ENCODE measurements around the gene IGF1R.

Gene IGF1R

DNA sequence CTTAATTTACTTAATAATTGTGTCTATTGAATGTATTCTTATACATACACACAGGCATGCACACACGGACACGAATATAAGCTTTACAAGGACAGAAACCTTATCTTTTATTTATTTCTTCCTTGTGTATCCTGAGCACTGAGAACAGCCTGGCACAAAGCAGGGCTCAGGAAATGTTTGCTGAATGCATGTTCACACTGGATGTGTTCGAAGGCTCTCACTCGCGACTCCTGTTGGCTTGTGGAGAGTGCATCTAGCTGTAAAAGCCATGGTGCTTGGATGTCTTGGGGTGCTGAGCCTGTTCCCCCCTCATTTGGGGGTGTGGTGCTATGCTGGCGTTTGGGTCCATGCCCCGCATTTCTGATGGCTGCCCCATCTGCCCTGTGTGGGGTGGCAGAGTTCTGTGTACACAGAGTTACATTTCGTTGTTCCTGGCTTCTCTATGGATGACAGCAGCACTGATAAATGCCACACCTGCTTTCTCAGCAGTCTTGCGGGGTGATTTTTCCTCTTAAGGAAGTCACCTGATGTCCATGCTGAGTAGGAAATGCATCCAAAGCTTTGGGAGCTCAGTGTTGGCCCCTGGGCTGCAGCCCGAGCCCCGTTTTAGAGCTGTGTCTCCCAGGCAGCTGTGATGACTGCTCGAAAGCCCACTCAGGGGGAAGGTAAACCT is 148.5 kb downstream of the IGF1R start:
- no peak for DNase-seq (ENCODE audit: low read depth in 2 of 2)

DNA sequence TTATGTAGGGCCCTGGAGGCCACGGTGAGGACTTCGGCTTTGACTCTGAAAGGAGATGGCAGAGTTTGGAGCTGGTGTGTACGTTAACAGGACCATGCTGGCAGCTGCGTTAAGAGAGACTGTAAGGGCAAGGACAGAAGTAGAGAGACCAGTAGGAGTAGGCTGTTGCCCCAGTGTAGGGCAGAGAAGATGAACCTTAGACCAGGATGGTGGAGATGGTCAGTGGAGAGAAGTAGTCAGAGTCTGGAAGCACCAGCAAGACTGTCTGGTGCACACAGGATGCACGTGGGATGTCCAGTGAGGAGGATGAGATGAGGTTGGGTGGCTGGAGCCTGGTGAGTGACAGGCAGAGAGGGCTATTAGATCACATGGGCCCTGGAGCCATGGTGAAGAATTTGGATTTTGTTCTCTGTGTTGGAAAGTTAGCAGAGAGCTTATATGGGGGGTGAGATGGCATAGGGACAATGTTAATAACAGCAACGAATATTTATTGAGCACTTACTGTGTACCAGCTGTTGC is 150.1 kb downstream of the IGF1R start:
- DNase-seq (ENCODE audit: low read depth in 2 of 2) = no peak

DNA sequence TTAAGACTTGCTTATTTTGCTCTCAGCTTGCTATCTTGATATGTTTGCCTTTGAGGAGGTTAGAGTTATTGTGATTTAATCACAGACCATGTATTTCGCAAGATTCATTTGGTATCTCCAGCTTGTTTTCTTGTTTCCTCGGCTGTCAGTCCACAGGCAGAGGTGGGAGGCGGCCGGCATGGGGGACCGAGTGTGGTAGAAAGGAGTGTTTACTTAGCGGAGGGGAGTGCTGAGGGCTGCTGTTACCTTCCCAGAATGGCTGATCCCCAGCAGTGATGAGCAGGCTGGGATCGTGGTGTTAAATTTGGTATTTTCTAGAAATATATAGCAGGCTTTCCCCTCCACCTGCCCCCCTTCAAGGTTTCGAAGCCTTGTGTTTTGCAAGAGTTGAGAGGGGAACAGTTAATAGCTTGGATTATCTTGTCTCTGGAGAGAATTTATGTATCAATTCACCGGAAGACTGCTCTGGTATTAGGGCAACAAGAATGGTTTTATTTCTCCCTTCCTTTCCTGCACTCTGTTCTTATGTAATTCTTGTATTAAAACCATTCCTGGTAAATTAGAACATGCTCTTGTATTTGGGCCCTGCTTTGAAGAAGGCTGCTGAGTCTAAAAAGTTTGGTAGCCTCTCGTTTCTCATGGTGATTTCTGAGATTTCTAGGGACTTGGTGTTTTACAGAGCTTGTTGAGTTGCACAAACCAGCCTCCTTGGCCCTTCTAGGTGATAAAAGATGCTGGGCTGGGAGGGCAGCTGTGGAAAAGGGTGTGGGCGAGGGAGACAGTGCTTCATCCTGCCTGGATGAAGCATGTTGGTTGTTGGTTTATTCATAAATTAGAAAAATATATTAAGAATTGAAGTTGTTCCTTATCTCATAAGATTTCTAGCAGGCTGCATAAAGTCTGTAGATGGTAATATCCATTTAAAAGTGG is 151.4 kb downstream of the IGF1R start:
- no peak for DNase-seq (ENCODE audit: low read depth in 2 of 2)

DNA sequence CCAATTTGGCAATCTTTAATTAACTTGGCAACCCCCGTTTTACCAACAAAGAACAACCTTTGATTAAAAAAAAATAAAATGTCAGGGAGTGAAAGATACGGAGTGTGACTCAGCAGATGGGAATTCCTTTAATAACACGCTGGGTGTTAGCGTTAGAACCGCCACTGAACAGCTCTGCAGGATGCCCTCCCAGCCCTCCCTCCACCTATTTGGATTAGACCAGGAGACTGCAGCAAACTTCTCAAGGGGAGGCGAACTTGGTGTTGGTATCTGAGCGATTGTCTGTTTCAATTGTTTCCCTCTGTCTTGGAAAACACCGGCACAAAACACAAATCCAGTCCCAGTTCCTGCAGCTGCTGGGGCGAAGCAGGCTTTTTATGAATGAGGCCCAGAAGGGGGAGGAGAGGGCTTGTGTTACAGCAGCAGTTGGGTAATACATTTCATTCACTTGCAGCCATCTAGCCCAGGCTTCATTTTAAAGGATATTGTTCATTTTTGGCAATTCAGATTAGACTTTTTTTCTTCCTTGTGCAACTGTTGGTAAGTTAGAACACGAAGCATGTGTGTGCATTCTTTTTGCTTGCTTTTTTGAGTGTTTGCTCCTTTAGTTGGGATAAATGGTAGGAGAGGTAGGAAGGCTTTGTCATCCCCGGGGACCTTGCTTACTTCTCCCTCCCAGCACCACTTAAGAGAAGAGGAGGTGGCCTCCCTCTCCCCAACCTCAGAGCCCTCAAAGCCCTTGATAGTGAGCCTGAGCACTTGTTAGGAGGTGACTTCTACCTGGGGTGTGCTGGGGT is 152.3 kb downstream of the IGF1R start:
- DNase-seq (ENCODE audit: low read depth in 2 of 2) = no peak

DNA sequence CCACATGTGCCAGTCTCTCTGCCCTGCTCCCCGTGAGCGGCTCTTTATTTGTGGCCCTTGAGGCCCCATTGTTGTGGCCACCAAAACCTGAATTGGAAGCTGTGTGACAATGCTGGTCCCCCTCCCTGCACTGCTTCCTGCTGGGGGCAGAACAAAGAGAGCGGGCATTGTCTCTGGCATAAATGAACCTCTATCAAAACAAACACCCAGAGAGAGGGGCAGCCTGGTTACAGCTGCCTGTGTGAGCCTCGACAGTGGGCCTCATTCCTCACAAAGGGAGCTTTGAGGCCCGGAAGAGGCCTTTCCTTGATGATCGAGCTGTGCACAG is 152.9 kb downstream of the IGF1R start:
- DNase-seq (ENCODE audit: low read depth in 2 of 2) = no peak

DNA sequence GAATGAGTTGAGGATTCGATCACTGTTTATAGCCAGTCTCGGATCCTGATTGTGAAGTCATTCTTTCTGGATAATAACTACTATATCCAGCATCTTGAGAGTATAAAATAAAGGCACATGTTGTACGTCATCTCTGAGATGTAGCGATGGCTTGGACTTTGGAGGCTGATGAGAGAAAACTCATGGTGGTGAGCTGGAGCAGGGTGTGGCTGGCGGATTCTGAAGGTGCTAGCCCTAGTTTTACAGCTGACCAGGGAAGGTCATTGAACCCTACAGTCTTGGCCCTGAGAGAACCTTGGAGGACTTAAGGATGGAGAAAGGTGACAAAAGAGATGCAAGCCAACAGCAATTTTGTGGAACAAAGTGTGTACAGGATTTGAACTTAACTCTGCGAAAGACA is 153.8 kb downstream of the IGF1R start:
- DNase-seq (ENCODE audit: low read depth in 2 of 2) = no peak

DNA sequence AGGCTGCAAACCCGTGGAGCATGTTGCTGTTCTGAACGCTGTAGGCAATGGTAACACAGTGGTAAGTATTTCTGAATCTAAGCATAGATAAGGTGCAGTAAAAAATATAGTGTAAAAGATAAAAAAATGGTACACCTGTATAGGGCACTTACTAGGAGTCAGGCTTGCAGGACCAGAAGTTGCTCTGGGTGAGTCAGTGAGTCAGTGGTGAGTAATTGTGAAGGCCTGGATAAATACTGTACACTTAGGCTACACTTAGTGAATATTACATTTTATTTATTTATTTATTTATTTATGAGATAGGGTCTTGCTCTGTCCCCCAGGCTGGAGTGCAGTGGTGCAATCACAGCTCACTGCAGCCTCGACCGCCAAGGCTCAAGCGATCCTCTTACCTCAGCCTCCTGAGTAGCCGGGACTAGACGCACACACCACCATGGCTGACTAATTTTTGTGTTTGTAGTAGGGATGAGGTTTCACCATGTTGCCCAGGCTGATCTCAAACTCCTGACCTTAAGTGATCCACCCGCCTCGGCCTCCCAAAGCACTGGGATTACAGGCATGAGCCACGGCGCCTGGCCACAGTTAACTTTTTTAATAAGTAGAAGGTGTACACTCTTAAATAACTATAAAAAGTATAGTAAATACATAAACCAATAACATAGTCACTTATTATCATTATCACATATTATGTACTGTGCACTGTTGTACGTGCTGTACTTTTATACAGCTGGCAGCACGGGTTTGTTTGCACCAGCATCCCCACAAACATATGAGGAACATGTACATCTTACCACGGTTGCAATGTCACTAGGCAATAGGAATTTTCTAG is 155.1 kb downstream of the IGF1R start:
- no peak for DNase-seq (ENCODE audit: low read depth in 2 of 2)

DNA sequence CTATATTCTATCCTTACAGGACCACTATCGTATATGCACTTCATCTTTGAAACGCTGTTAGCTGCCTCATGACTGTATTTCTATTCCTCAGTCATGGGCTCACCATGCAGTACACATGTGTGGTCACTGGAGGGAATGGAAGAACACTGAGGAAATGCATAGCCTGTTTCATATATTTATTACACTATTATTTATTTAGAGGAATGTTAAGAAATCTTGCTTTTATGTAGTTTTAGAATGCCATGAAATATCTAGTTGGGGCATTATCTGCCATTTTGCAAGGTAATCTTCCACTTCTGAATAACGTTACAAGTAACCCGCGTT is 155.7 kb downstream of the IGF1R start:
- no peak for DNase-seq (ENCODE audit: low read depth in 2 of 2)

DNA sequence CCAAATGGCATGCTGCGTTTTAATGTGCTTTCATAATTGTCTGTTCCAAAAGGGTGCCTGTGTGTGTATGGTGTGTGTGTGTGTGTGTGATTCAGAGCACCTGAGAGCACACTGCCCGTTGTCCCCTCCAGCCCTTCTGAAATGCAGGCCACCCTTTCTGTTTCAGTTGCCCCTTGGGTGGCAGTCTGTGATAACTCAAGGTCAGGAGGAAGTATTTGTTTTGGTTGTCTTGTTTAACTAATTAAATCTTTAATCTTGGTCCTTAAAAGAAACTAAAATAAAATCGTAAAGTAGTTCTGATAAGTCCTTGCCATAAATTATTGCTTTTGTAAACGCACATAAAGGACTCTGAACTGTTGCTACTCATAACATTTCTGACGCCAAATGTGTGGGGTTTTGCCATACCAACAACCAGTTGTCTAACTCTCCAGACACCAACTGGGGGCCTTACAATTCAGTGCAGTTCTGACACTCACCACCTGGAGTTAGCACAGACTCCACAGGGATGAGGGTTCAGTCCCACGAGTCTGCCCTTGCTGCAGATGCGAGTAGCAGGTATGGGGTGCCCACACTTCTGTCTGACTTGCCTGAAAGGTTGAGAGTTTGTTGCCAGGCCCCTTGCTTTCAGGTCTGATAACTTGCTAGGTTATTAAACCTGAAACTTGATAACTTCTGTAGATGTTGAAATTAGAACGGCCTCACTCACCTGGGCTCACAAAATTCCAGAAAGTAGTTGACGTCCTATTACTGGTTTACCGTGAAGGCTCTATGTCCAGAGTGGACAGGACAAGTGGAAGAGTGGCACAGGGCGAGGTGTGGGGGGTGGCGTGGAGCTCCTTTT is 157.3 kb downstream of the IGF1R start:
- no peak for DNase-seq (ENCODE audit: low read depth in 2 of 2)

DNA sequence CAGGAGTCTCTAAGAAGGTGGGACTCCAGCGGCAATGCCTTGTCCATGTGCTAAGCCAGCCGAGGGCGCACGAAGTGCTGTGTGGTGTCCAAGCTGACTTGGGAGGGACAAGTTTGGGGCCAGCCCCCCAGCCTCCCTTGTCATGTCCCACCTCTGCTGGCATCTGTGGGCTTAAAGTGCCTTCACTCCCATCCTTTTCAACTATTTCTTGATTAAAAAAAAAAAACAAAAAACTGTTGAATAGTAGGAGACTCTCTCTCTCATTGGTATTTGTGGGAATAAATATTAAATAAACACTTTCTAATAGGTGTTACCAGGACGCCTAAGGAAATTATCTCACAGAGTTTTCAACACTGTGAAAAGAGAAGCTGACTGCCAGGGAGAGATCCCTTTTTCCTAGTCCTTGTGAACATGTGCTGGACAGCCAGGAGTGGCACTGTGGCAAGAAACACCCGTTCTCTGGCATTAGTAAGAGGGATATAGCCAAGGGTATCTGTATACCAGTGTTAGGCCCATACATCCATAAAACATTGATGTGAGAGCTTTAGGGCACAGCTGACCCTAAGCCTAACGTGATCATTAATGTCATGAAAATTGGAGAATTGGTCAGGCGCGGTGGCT is 158.0 kb downstream of the IGF1R start:
- DNase-seq (ENCODE audit: low read depth in 2 of 2) = no peak

DNA sequence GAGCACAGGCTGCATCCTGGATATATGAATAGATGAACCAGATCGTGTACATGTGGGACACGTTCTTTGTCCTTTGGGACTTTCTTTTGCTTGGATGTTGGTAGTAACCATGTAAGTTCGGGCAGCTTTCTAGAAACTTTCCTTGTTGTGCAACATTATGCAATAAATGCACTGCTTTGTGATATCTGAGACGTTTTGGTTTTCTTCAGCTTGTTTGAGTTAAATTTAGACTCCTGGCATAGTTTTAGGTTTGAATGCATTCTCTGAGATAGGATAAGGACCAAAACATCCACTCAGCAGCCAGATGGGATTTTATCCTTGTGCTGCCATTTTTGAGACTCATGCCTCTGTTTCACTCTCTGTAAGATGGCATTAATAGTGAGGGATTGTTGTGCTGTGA is 158.9 kb downstream of the IGF1R start:
- no peak for DNase-seq (ENCODE audit: low read depth in 2 of 2)

DNA sequence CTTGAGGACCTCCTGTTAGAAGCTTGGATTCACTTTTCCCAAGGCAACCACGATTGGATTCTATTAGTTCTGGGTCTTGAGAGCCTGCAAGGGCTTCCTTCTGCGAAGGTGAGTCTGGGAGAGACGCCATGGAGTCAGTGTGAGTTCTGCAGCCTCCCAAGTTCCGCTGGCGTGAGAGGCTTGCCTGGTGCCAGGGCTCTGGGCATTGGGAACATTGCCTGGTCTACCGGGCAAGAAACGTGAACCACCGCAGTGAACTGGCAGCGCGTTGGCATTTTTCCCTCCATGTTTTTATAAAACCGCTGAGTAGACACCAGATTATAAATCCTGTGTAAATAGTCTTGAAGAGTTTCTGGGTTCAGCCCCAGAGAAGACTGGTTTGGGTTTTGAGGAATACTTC is 160.9 kb downstream of the IGF1R start:
- DNase-seq (ENCODE audit: low read depth in 2 of 2) = no peak

DNA sequence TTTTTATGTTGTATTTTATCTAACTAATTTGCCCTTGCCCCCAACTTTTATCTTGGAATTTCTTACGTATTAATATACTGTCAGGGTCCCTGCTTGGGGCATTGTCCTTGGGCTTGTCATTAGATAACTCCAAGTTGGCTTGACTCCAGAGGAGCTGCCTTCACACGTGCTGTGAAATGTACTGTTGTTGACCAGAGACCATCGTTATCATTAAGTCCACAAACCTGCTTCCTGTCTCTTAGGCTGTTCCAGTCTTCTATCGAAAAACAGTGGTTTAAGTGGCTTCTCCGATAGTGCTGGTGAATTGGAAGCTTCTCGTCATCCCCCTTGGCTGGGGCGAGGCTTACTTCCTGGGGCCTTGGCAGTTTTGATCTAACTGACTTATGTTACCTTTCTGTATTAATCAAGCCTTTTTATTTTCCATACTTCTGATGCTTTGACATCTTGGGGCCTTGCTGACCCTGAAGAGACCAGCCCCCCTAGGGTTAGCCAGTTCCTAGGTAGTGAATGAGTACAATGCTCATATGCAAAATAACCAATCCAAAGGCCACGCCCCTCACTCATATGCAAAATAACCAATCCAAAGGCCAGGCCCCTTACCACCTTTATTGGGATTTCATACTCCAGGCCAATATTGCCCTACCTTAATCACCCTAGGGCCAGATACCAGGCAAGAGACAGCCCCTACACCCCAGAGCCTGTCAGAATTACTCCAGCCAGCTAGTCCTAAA is 164.5 kb downstream of the IGF1R start:
- no peak for DNase-seq (ENCODE audit: low read depth in 2 of 2)

DNA sequence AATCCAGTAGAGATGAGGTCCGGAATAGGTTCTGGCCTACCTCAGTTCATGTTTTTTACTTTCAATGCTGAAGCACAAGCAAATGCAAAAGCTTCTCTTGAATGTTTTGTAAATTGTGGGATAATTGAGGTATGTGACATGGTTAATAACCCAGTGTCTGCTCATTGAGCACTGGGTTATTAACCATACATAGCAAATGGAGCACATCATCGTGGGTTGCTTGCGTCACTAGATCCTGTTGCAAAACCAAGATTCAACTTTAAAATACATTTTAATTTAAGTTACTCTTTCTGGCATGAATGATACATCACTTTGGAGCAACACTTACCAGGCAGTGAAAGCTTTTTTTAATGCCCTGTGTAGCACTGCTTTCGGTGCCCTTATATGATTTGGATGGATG is 165.6 kb downstream of the IGF1R start:
- DNase-seq (ENCODE audit: low read depth in 2 of 2) = no peak

DNA sequence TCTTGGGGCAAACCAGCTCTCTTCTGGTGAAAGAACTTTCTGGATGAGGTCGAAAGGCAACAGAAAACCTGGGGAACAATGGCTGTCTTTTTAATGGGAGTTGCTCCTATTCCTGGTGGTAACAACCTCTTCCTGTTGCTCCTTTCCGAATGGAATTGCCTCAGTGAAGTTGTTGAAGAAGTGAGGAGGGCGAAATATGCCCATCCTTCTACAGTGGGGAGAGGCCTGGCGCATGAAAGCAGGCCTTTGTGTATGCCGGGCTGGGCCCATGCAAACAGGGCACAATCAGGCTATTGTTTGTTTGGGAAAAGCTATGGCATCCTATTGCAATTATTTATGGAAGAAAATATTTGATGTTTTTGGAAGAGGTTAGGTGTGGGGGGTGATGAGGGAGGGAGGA is 166.9 kb downstream of the IGF1R start:
- DNase-seq (ENCODE audit: low read depth in 2 of 2) = no peak

DNA sequence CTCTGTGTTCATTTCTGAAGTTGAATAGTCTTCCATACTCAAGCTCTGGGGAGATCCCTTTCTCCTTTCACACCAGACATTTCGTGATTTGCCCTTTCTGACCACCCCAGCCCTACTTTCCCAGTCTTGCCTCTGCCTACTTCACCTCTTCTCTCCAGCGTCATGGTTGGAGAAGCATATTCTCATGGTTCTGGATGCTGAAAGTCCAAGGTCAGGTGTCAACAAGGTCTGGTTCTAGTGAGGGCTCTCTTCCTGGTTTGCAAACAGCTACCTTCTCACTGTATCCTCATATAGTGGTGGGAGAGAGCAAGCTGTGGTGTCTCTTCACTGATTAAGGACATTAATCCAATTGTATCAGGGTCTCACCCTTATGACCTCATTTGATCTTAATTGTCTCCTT is 169.4 kb downstream of the IGF1R start:
- no peak for DNase-seq (ENCODE audit: low read depth in 2 of 2)

DNA sequence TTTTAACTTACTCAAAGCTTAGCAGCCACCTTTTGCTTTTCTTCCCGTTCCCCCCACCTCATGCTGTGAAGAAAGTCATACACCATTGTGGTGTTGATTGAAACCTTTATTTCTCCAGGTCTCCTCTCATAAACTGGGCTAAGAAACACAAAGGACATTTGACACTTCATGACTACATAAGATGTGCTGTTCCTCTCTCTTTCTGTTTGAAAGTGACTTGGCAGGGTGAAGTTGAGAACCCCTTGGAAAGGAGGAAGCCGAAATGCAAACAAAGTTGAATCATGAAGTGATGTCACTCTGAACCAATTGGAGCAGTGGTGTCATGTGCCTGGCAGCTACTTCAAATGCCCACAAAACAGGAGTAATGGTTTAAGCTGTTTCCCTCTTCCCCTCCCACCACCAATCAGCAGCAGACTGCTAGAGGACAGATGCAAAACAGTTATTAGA is 174.7 kb downstream of the IGF1R start:
- DNase-seq (ENCODE audit: low read depth in 2 of 2) = no peak

DNA sequence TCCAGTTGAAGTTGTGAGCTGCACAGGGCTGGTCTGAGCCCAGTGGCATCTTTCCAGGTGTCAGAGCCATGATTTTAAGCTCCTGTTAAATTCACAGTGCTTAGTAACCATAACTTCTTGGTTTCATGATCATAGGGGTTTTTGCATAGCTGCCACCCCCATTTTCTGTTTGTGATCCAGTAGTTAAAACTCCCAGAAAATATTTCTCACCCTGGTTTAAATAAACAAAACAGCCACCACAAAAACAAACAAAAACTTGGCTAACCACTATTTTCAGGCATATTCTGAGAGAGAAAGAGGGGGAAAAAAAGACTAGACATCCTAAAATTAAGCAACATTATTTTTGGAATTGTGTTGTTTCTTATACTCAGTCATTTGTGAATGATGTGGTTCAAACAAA is 175.3 kb downstream of the IGF1R start:
- DNase-seq (ENCODE audit: low read depth in 2 of 2) = no peak

DNA sequence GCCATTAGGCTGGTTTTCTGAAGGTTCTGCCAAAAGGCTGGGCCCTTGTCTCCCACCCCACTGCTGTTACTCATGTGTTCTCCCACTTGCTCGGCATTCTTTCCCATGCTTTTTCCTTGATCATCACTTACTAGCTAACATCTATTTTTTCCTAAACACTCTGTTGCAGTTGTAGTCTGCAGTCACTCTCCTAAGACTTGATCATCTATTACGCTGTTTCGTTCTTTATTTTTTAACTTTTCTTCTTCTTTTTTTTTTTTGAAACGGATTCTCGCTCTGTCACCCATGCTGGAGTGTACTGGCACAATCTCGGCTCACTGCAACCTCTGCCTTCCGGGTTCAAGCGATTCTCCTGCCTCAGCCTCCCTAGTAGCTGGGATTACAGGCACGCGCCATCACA is 176.3 kb downstream of the IGF1R start:
- DNase-seq (ENCODE audit: low read depth in 2 of 2) = no peak

DNA sequence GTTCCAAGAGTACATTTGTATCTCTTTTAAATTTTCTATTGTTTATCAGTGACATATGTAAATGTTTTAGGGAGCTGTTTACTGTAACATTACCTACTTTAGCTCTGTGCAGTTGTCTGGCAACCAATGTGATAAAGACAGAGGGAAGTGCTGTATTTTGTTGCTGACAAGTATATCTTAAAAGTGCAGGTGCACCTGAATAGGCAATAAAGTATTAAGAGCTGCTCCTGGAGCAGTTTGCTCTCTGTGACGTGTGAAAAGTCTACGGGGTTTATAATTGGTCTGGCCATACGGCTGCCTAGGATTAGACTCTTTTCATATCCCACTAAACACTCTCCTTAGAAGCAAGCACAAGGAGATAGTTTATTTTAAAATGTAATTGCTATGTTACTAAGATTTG is 178.3 kb downstream of the IGF1R start:
- no peak for DNase-seq (ENCODE audit: low read depth in 2 of 2)

Measured in stimulated activated CD4-positive, alpha-beta T cell treated with anti-CD3 and anti-CD28 coated beads, Interleukin-1b, Interleukin-23, amount 100 ng/mL, for 4 hours (primary cell).